ENCODE data around the gene DAB1.

The DAB1 gene

GRCh38 chr1:57353654-57354053 is 70.2 kb downstream of the DAB1 start:
- H3K4me3 ChIP-seq (ENCODE audit: low read depth, low read length, poor library complexity, severe bottlenecking) = no peak overlapping the region
- no peaks in the 10 kb centered on the region for H3K9me2 ChIP-seq (ENCODE audit: low read depth, low read length)
- no peaks in the 10 kb centered on the region for H4K20me1 ChIP-seq (ENCODE audit: insufficient read depth, low read length)
- H3K4me2 ChIP-seq (ENCODE audit: low read length) = no peak overlapping the region
- H3K27me3 ChIP-seq (ENCODE audit: insufficient read depth, low read length) = no peaks in the 10 kb centered on the region
- H3K9ac ChIP-seq (ENCODE audit: low read length) = no peak overlapping the region
- H3F3A ChIP-seq (ENCODE audit: insufficient read depth, low read length) = no peaks in the 10 kb centered on the region
- H3K4me1 ChIP-seq (ENCODE audit: insufficient read depth, low read length, severe bottlenecking) = no peaks in the 10 kb centered on the region
- no peaks in the 10 kb centered on the region for H3K79me2 ChIP-seq (ENCODE audit: insufficient read depth, low read length)
- H2AFZ ChIP-seq (ENCODE audit: low read length) = no peak overlapping the region
- no peaks in the 10 kb centered on the region for H3K9me3 ChIP-seq (ENCODE audit: low read length)
- H3K27ac ChIP-seq (ENCODE audit: low read depth, low read length, poor library complexity, severe bottlenecking) = no peak overlapping the region
- TF ChIP-seq EZH2 (IDR thresholded peaks at IDR 0.05; ENCODE audit: borderline replicate concordance, low read length) (no peak), CTCF (IDR thresholded peaks at IDR 0.05; ENCODE audit: low read length) (no peak)
- H3K36me3 ChIP-seq (ENCODE audit: insufficient read depth, low read length) = no peaks in the 10 kb centered on the region

GRCh38 chr1:57350610-57351009 is 73.2 kb downstream of the DAB1 start:
- H3K9me3 ChIP-seq (ENCODE audit: low read length) = no peaks in the 10 kb centered on the region
- H4K20me1 ChIP-seq (ENCODE audit: insufficient read depth, low read length) = no peaks in the 10 kb centered on the region
- H3K4me3 ChIP-seq (ENCODE audit: low read depth, low read length, poor library complexity, severe bottlenecking) = no peak overlapping the region
- no peak for TF ChIP-seq EZH2 (IDR thresholded peaks at IDR 0.05; ENCODE audit: borderline replicate concordance, low read length)
- TF ChIP-seq CTCF (IDR thresholded peaks at IDR 0.05; ENCODE audit: low read length) = no peak
- H3K27me3 ChIP-seq (ENCODE audit: insufficient read depth, low read length) = no peaks in the 10 kb centered on the region
- H3K9me2 ChIP-seq (ENCODE audit: low read depth, low read length) = no peaks in the 10 kb centered on the region
- no peak overlapping the region for H3K9ac ChIP-seq (ENCODE audit: low read length)
- no peak overlapping the region for H3K27ac ChIP-seq (ENCODE audit: low read depth, low read length, poor library complexity, severe bottlenecking)
- H3K4me1 ChIP-seq (ENCODE audit: insufficient read depth, low read length, severe bottlenecking) = no peaks in the 10 kb centered on the region
- H3K4me2 ChIP-seq (ENCODE audit: low read length) = no peak overlapping the region
- no peaks in the 10 kb centered on the region for H3K36me3 ChIP-seq (ENCODE audit: insufficient read depth, low read length)
- H3K79me2 ChIP-seq (ENCODE audit: insufficient read depth, low read length) = no peaks in the 10 kb centered on the region
- H2AFZ ChIP-seq (ENCODE audit: low read length) = no peak overlapping the region
- H3F3A ChIP-seq (ENCODE audit: insufficient read depth, low read length) = no peaks in the 10 kb centered on the region

- Histone ChIP-seq H3K36me3 (ENCODE audit: insufficient read depth, low read length) (no peaks in the 10 kb centered on the region), H3K79me2 (ENCODE audit: insufficient read depth, low read length) (no peaks in the 10 kb centered on the region), H3K27me3 (ENCODE audit: insufficient read depth, low read length) (no peaks in the 10 kb centered on the region), H3F3A (ENCODE audit: insufficient read depth, low read length) (no peaks in the 10 kb centered on the region), H3K9me2 (ENCODE audit: low read depth, low read length) (no peaks in the 10 kb centered on the region), H4K20me1 (ENCODE audit: insufficient read depth, low read length) (no peaks in the 10 kb centered on the region), H3K4me2 (ENCODE audit: low read length) (no peak overlapping the region), H3K27ac (ENCODE audit: low read depth, low read length, poor library complexity, severe bottlenecking) (no peak overlapping the region), H3K9me3 (ENCODE audit: low read length) (no peaks in the 10 kb centered on the region), H3K4me3 (ENCODE audit: low read depth, low read length, poor library complexity, severe bottlenecking) (no peak overlapping the region), H3K9ac (ENCODE audit: low read length) (no peak overlapping the region), H2AFZ (ENCODE audit: low read length) (no peak overlapping the region), H3K4me1 (ENCODE audit: insufficient read depth, low read length, severe bottlenecking) (no peaks in the 10 kb centered on the region)
- TF ChIP-seq EZH2 (IDR thresholded peaks at IDR 0.05; ENCODE audit: borderline replicate concordance, low read length) (no peak), CTCF (IDR thresholded peaks at IDR 0.05; ENCODE audit: low read length) (no peak)
Measured at GRCh38 chr1:57348921-57349320, 74.9 kb downstream of the DAB1 start.

All from OCI-LY1 (cell line).